ENCODE data around the gene PID1.

The PID1 gene

GRCh38 chr2:229270551-229271410, at the start of gene PID1:
TSS of gene PID1 (minus strand) at chr2:229271287. CDS start at chr2:229271043, 244 bp downstream.
- no peak for DNase-seq (ENCODE audit: low read depth, low spot score)

GRCh38 chr2:229319558-229319957, 48.5 kb upstream of the PID1 start:
- no peak for DNase-seq (ENCODE audit: low read depth, low spot score)

- DNase-seq (ENCODE audit: low read depth, low spot score) = no peak
Measured at GRCh38 chr2:229314117-229314516, 43.0 kb upstream of the PID1 start.

GRCh38 chr2:229313591-229313990, 42.5 kb upstream of the PID1 start:
- DNase-seq (ENCODE audit: low read depth, low spot score) = no peak

GRCh38 chr2:229301237-229301636, 30.1 kb upstream of the PID1 start:
- no peak for DNase-seq (ENCODE audit: low read depth, low spot score)

- DNase-seq (ENCODE audit: low read depth, low spot score) = no peak
Measured at GRCh38 chr2:229300790-229301189, 29.7 kb upstream of the PID1 start.

GRCh38 chr2:229300371-229300770, 29.3 kb upstream of the PID1 start:
- DNase-seq (ENCODE audit: low read depth, low spot score) = no peak

GRCh38 chr2:229297247-229297646, 26.2 kb upstream of the PID1 start:
- DNase-seq (ENCODE audit: low read depth, low spot score) = no peak

- DNase-seq (ENCODE audit: low read depth, low spot score) = no peak
Measured at GRCh38 chr2:229296536-229296935, 25.4 kb upstream of the PID1 start.

- DNase-seq (ENCODE audit: low read depth, low spot score) = no peak
Measured at GRCh38 chr2:229296016-229296415, 24.9 kb upstream of the PID1 start.

- no peak for DNase-seq (ENCODE audit: low read depth, low spot score)
Measured at GRCh38 chr2:229287823-229288222, 16.7 kb upstream of the PID1 start.

- DNase-seq (ENCODE audit: low read depth, low spot score) = no peak
Measured at GRCh38 chr2:229282758-229283546, 11.9 kb upstream of the PID1 start.

- no peak for DNase-seq (ENCODE audit: low read depth, low spot score)
Measured at GRCh38 chr2:229279516-229279915, 8.4 kb upstream of the PID1 start.

GRCh38 chr2:229275506-229275905, 4.4 kb upstream of the PID1 start:
- DNase-seq (ENCODE audit: low read depth, low spot score) = no peak

GRCh38 chr2:229273723-229274338, 2.7 kb upstream of the PID1 start:
- DNase-seq (ENCODE audit: low read depth, low spot score) = peak; percentile 67

- no peak for DNase-seq (ENCODE audit: low read depth, low spot score)
Measured at GRCh38 chr2:229273006-229273722, 2.1 kb upstream of the PID1 start.

- DNase-seq (ENCODE audit: low read depth, low spot score) = no peak
Measured at GRCh38 chr2:229269941-229270340, 1.1 kb downstream of the PID1 start.

GRCh38 chr2:229269146-229269545, 1.9 kb downstream of the PID1 start:
- no peak for DNase-seq (ENCODE audit: low read depth, low spot score)

GRCh38 chr2:229268626-229269025, 2.5 kb downstream of the PID1 start:
- DNase-seq (ENCODE audit: low read depth, low spot score) = no peak

GRCh38 chr2:229267080-229267479, 4.0 kb downstream of the PID1 start:
- no peak for DNase-seq (ENCODE audit: low read depth, low spot score)

GRCh38 chr2:229265727-229266126, 5.4 kb downstream of the PID1 start:
- no peak for DNase-seq (ENCODE audit: low read depth, low spot score)

GRCh38 chr2:229261599-229261998, 9.5 kb downstream of the PID1 start:
- DNase-seq (ENCODE audit: low read depth, low spot score) = no peak
